Measurements from ENCODE around the gene NFIC. TPM values are rescaled to one million over a fixed set of nuclear protein-coding genes. Genes with fewer than 3 reads are reported as not detected.
A peak's percentile ranks its signal among the peaks of the same experiment; 100 is the strongest.

NFIC gene
- total and polyA plus RNA-seq, 4 donors, result 12.8 to 100 (median 75.1) TPM

DNA sequence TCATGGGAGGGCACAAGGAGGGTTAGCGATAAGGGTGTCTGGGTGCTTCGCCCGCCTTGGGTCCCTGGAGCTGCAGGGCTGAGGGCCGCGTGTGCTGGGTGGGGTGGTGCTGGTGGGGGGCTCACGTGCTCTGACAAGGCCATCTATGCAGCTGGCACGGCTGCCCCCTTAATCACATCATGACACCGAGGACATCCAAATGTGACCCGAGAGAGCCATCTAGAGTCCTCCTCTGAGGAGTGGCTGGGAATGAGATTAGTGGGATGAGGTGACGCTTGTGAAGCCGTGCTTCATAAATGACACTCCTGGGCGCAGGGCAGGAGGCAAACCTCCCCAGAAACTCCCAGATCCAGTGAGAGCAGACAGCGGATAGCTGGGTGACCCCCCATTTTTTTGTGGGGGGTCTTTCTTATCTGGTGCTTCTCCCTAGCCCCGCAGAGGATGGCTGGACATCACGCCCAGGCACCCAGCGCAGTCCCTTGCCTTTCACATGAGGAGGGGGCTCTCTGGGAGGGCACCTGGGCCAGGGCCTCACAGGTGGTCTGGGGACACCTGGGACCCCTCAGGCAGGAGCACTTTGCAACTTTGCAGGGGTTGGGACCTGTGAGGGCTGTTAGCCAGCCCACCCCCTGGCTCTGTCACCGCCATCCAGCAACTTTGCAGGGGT, 146.3 kb downstream of the NFIC start (continued):
- TF ChIP-seq, protein P1, sequence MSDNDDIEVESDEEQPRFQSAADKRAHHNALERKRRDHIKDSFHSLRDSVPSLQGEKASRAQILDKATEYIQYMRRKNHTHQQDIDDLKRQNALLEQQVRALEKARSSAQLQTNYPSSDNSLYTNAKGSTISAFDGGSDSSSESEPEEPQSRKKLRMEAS (IDR thresholded peaks at IDR 0.05), result no peak

DNA sequence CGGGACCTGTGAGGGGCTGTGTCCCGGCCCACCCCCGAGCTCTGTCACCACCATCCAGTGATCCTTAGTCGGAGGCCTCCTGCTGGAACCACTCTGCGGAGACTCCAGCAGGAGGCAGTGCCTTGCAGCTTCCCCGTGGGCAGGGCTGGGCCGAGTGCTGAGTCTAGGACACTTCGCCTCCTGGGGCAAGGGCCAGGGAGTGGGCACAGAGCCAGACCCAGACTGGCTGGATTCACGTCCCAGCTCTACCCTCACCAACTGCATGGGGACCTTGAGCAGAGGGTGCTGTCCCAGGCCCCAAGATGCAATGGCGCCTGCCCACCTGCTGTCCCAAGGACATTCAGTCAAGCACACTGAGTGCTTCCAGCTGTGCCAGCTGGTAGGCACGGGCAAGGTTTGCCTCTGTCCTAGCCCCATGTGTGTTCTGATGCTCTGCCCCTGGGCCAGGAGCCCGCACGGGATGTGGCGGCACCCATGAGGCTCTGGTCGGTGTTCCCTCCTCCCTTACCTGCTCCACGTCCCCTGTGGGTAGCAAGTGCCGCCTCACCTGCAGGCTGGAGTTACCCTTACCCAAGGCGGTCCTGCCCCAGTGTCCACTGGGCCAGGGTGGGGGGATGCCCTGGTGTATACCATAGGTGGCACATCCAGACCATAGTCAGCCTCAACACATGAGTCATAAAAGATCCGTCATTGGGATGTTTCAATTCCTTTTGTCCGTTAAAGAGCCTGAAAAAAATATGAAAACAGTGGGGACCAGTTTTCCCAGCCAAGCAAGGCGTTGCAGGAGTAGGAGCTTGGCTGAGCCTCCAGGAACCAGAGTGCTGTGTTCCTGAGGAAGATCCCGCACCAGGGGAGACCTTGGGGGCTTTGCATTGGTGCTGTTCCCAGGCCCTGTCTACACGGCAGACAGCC, 147.1 kb downstream of the NFIC start:
- no peak overlapping the region for H3K4me3 ChIP-seq (ENCODE audit: low read depth in 1 of 3, low read length in 3 of 3)
- no peak for DNase-seq (ENCODE audit: low spot score)
- no peaks in the 10 kb centered on the region for H3K9me3 ChIP-seq (ENCODE audit: control insufficient read depth in 4 of 4, low read length in 3 of 4)
- H3K27ac ChIP-seq (ENCODE audit: low read depth in 1 of 2, low read length in 2 of 2), result no peak overlapping the region
- no peaks in the 10 kb centered on the region for H3K36me3 ChIP-seq (ENCODE audit: control insufficient read depth in 4 of 4, insufficient read depth in 3 of 4, low read depth in 1 of 4, low read length in 3 of 4)
- WGBS, result 77% methylated on average over 23 of the region's 23 CpGs
- no peaks in the 10 kb centered on the region for H3K27me3 ChIP-seq (ENCODE audit: control insufficient read depth in 4 of 4, insufficient read depth in 4 of 4, low read length in 3 of 4)
- peaks cover 26 to 82% (median 67%) of the 10 kb centered on the region in 4 donors for H3K4me1 ChIP-seq (ENCODE audit: control insufficient read depth in 4 of 4, insufficient read depth in 4 of 4, low read length in 3 of 4)
- no peak overlapping the region for H3K9ac ChIP-seq (ENCODE audit: low read depth in 1 of 2, low read length in 2 of 2)
- TF ChIP-seq FOXA2 (IDR thresholded peaks at IDR 0.05), result no peak
- TF ChIP-seq RAD21 (IDR thresholded peaks at IDR 0.05), result peak in 1 of 2 donors; percentile 30
- TF ChIP-seq HNF4A (conservative IDR thresholded peaks at IDR 0.05), result peak; percentile 39 to 55

DNA sequence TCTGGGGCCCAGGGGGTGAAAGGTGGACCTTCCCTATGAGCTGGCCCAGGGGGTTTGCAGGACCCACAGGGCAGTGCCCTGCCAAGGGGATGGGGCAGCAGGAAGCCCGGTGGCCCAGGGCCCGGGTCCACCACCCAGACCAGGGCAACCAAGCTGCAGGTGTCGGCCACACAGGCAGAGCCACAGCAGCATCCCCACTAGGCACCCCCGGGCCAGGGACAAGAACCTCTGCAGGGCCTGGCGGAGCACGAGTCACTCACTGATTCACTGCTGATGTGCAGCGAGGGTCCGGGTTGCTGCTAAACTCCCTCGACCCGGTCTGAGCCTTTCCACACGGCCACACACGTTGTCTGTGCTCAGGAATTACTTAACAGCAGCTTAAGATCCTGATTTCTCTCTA, 148.5 kb downstream of the NFIC start:
- H3K4me1 ChIP-seq (ENCODE audit: control insufficient read depth in 4 of 4, insufficient read depth in 4 of 4, low read length in 3 of 4), result peaks cover 28 to 72% (median 58%) of the 10 kb centered on the region in 4 donors
- no peak for DNase-seq (ENCODE audit: low spot score)
- TF ChIP-seq HNF4A (conservative IDR thresholded peaks at IDR 0.05), result no peak
- TF ChIP-seq HNF4G (IDR thresholded peaks at IDR 0.05), result no peak
- no peak for TF ChIP-seq REST (IDR thresholded peaks at IDR 0.05)
- TF ChIP-seq RXRA (IDR thresholded peaks at IDR 0.05), result no peak
- no peak for TF ChIP-seq NR2F2 (IDR thresholded peaks at IDR 0.05)
- TF ChIP-seq, protein P1 (IDR thresholded peaks at IDR 0.05), result no peak
- no peak for TF ChIP-seq ATF3 (IDR thresholded peaks at IDR 0.05)
- no peaks in the 10 kb centered on the region for H3K27me3 ChIP-seq (ENCODE audit: control insufficient read depth in 4 of 4, insufficient read depth in 4 of 4, low read length in 3 of 4)
- peaks cover 0 to 3% (median 1%) of the 10 kb centered on the region in 4 donors for H3K36me3 ChIP-seq (ENCODE audit: control insufficient read depth in 4 of 4, insufficient read depth in 3 of 4, low read depth in 1 of 4, low read length in 3 of 4)
- H3K27ac ChIP-seq (ENCODE audit: low read depth in 1 of 2, low read length in 2 of 2), result no peak overlapping the region
- H3K9ac ChIP-seq (ENCODE audit: low read depth in 1 of 2, low read length in 2 of 2), result no peak overlapping the region
- WGBS, result 96% methylated on average over 12 of the region's 12 CpGs
- no peak overlapping the region for H3K4me3 ChIP-seq (ENCODE audit: low read depth in 1 of 3, low read length in 3 of 3)
- no peaks in the 10 kb centered on the region for H3K9me3 ChIP-seq (ENCODE audit: control insufficient read depth in 4 of 4, low read length in 3 of 4)
